ENCODE results near the gene IQSEC3.
"Not testable (repeated sequence)": the region's sequence is repeated elsewhere in the genome, so short reads cannot be mapped to it uniquely, and the experiment has no call there.

IQSEC3 gene

GRCh38 chr12:212715-213526 is 146.4 kb downstream of the IQSEC3 start:
- no peak for DNase-seq (ENCODE audit: low read depth in 3 of 3, low spot score in 1 of 3)

GRCh38 chr12:213527-213932 is 147.0 kb downstream of the IQSEC3 start:
- no peak for DNase-seq (ENCODE audit: low read depth in 3 of 3, low spot score in 1 of 3)

GRCh38 chr12:214003-214741 is 147.6 kb downstream of the IQSEC3 start, which contains the start of gene SLC6A12:
Gene SLC6A12 (minus strand): TSS chr12:214157. CDS start chr12:209986, 4,171 bp downstream.
- DNase-seq (ENCODE audit: low read depth in 3 of 3, low spot score in 1 of 3), result no peak

GRCh38 chr12:215116-215515 is 148.5 kb downstream of the IQSEC3 start:
- no peak for DNase-seq (ENCODE audit: low read depth in 3 of 3, low spot score in 1 of 3)

- not testable (repeated sequence) for DNase-seq (ENCODE audit: low read depth in 3 of 3, low spot score in 1 of 3)
Measured at GRCh38 chr12:217029-217428, 150.5 kb downstream of the IQSEC3 start.

- no peak for DNase-seq (ENCODE audit: low read depth in 3 of 3, low spot score in 1 of 3)
Measured at GRCh38 chr12:218221-218620, 151.7 kb downstream of the IQSEC3 start.

GRCh38 chr12:218728-219590 is 152.4 kb downstream of the IQSEC3 start:
- no peak for DNase-seq (ENCODE audit: low read depth in 3 of 3, low spot score in 1 of 3)

- peak in 1 of 3 donors; percentile 30 for DNase-seq (ENCODE audit: low read depth in 3 of 3, low spot score in 1 of 3)
Measured at GRCh38 chr12:219891-220352, 153.4 kb downstream of the IQSEC3 start.

- no peak for DNase-seq (ENCODE audit: low read depth in 3 of 3, low spot score in 1 of 3)
Measured at GRCh38 chr12:220491-220890, 153.9 kb downstream of the IQSEC3 start.

- no peak for DNase-seq (ENCODE audit: low read depth in 3 of 3, low spot score in 1 of 3)
Measured at GRCh38 chr12:220946-221550, 154.5 kb downstream of the IQSEC3 start.

- no peak for DNase-seq (ENCODE audit: low read depth in 3 of 3, low spot score in 1 of 3)
Measured at GRCh38 chr12:221736-222135, 155.2 kb downstream of the IQSEC3 start.

- no peak for DNase-seq (ENCODE audit: low read depth in 3 of 3, low spot score in 1 of 3)
Measured at GRCh38 chr12:223841-224240, 157.3 kb downstream of the IQSEC3 start.

GRCh38 chr12:224330-224729 is 157.8 kb downstream of the IQSEC3 start:
- DNase-seq (ENCODE audit: low read depth in 3 of 3, low spot score in 1 of 3), result no peak

GRCh38 chr12:225012-225411 is 158.4 kb downstream of the IQSEC3 start:
- no peak for DNase-seq (ENCODE audit: low read depth in 3 of 3, low spot score in 1 of 3)

- DNase-seq (ENCODE audit: low read depth in 3 of 3, low spot score in 1 of 3), result no peak
Measured at GRCh38 chr12:226401-226800, 159.8 kb downstream of the IQSEC3 start.

GRCh38 chr12:227286-227915 is 160.8 kb downstream of the IQSEC3 start:
- DNase-seq (ENCODE audit: low read depth in 3 of 3, low spot score in 1 of 3), result no peak

Data from stimulated activated CD4-positive, alpha-beta T cell treated with anti-CD3 and anti-CD28 coated beads, TNF-alpha, amount 100 ng/mL, for 1 hour (primary cell).